GM21360 (cell line): Measurements from ENCODE around the gene DERL2.

Experiments used
- ATAC-seq: cut with Tn5 transposase; IDR thresholded peaks from one replicate; pipeline ENCODE4 v1.9.1; 2021; ENCODE audit warnings: mild to moderate bottlenecking, moderate library complexity; ENCODE audit not compliant: unreplicated experiment

Gene DERL2

DNA sequence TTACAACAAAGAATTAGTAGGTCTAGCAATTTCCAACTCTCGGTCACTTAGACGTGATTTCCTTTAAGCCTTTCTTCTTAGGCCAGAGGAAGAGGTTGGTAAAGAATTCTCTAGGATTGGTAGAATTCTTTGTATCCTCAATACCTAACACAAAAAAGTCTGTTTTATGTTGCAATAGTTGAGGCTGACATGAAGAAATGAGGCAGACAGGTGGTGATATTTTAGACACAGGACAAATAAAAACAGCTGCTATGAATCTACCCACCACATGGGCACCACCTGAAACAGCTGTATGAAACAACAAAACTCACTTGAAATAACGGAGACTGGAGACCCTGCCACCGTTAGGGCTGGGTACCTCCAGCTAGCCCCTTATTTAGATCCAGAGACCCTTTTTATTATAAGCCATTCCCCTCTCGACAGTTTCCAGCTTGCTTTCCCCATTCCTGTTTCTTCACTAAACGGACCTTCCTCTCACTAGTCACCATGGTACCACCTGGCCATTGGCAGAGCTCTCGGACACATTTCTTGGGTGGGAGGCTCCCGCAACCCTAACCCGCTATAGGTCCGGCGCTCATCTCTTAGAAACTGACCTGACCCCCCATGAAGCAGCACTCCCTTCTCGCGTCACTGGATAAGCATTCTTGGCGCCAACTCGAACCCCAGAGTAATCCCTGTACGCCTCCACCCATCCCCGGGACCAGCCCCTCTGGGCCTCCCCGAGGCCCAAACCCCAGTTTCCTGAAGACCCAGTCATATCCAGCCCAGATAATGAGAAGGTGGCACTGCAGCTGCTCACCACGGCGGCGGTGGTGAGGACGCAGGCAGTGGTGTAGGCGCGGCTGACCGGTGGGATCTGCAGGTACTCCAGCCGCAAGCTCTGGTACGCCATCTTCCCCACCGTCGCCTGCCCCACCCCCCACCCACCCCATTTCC is at the start of gene DERL2:
TSS of gene DERL2 (minus strand) at position 909 of the 936 bp plus-strand sequence. CDS start at position 892, 17 bp downstream.
- ATAC-seq: peak; percentile 20

GRCh38 chr17:5535436-5535835 is 49.5 kb upstream of the DERL2 start:
- ATAC-seq: no peak

- no peak for ATAC-seq
These were observed 47.7 kb upstream of the DERL2 start for GRCh38 chr17:5533486-5534315.

DNA sequence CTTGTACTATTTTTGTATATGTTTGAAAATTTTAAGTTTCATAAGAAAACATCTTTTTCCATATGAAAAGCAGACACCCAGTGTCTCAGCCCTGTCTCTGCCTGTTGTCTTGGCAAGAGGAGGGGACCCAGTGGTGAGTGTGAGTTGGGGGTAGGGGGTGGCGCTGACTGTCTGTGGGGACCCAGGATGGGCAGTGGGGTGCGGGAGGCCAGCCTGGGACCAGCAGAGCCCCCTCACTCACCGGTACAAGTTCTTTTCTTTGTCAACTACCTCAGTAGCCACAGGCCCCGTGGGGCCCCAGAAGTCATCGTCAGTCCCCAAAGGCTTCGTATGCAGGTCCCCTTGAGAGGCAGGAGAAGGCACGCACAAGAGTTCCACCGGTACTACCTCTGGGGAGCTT is 46.6 kb upstream of the DERL2 start:
- ATAC-seq: no peak

GRCh38 chr17:5531085-5531418 is 45.1 kb upstream of the DERL2 start:
- ATAC-seq: no peak

GRCh38 chr17:5530265-5531084 is 44.5 kb upstream of the DERL2 start:
- ATAC-seq: no peak

GRCh38 chr17:5527601-5528250 is 41.7 kb upstream of the DERL2 start:
- no peak for ATAC-seq

DNA sequence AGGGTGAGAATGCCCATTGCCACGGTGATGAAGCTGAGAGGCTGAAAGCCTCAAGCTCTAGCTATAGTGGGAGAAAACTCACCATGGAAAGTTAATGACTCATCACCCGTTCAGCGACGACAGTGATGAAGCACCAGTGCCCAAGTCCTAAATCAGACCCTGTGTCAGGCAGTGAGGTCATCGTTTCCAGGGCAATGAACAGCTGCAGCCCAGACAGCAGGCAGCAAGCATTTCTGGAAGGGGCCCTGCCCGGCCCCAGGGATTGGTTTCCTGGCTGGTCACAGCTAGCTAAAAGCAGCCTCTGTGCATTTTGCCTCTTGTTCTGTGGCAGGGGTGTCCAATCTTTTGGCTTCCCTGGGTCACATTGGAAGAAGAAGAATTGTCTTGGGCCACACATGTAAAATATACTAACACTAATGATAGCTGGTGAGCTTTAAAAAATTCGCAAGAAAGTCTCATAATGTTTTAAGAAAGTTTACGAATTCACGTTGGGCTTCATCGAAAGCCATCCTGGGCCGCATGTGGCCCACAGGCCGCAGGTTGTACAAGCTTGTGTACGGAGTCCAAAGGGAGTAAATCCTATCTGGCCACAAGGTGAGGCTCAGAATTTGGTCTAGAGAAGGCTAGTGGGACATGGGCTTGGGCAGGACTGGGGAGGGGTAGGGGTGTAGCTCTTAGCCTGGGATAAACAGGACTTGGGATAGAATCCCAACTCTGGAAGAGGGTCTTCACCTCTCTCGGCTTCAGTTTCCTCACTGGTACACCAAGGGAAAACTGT is 41.0 kb upstream of the DERL2 start:
- ATAC-seq: no peak

DNA sequence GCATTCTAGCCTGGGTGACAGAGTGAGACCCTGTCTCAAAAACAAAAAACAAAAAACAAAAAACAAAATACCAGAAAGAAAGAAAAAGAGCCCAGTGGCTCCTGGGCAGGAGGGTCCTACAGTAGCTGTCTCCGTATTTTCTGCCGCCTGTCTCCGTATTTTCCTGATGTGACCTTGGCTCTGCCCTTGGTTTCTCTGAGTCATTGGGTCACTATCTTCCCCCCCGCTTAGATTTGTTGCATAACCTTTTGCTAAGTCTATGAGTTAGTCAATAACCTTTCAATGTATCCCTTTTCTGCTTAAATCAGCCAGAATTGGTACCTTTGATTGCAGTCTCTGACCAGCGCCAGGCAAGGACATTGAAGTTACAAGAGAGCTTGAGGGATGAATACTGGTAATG is 37.3 kb upstream of the DERL2 start:
- no peak for ATAC-seq

DNA sequence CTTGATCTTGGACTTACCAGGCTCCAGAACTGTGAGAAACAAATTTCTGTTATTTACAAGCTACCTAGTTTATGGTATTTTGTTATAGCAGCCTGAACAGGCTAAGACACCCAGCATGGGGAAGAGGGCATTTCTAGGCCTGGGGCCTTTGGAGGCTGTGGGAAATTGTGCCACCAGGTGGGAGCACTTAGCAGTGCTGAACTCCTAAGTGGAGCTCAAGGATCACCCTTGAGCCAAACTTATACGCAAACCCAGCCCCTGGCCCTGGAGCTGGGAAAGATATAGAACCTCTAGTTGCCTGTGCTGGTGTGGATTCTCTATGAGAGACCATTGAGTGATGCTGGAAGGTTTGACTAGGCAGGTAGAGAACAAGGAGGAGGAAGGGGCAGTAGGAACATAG is 36.5 kb upstream of the DERL2 start:
- ATAC-seq: no peak

- ATAC-seq: no peak
These were observed 30.2 kb upstream of the DERL2 start for GRCh38 chr17:5516060-5516792.

GRCh38 chr17:5514976-5515375 is 29.0 kb upstream of the DERL2 start:
- ATAC-seq: no peak

- ATAC-seq: no peak
These were observed 27.6 kb upstream of the DERL2 start for GRCh38 chr17:5513628-5514027.

DNA sequence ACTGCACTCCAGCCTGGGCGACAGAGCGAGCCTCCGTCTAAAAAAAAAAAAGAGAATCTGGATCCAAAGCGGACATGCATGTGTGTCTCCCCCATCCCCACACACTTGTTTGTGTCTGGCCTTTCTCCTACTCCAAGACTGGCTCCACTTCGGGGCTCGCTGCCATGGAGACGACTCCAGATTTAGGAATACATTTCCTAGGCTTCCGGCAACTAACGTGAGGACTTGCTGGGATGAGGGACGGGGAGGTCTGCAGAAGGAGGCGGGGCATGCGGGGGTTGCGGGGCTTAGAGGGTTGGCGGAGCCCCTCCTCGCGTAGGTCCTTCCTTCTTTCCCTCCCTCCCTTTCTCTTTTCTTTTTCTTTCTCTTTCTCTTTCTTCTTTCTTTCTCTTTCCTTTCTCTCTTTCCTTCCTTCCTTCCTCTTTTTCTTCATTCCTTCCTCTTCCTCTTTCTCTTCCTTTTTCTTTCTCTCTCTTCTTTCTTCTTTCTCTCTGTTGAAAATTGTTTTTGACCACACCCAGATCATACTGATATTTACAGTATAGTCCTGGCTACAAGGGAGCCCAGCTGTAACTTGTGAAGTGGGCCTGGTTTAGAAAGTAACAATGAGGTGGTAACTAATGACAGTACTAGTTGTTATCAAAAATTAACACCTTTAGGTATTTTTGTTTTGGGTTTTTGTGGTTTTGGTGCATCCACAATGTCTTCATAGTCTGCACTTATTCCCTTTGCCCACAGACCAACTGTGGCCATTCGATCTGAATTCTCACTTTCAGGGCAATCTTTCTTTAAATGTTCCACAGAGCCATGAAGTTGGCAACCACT is 25.6 kb upstream of the DERL2 start:
- no peak for ATAC-seq

DNA sequence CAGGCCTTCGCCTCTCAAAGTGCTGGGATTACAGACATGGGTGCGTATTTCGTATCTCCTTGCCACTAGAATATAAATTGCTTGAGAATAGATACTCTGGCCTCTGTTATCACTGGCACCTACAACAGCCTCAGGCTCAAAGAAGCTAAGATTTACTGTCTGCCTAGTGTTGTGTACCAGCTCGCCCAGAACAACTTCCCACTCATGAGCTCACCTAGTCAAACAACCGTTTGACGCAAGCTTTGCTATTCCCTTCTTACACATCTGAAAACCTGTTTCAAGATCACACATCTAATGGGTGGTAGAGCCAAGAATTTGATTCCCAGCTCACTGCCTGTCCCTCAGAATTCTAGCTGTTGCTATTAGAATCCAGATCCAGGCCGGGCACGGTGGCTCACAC is 24.8 kb upstream of the DERL2 start:
- ATAC-seq: no peak

DNA sequence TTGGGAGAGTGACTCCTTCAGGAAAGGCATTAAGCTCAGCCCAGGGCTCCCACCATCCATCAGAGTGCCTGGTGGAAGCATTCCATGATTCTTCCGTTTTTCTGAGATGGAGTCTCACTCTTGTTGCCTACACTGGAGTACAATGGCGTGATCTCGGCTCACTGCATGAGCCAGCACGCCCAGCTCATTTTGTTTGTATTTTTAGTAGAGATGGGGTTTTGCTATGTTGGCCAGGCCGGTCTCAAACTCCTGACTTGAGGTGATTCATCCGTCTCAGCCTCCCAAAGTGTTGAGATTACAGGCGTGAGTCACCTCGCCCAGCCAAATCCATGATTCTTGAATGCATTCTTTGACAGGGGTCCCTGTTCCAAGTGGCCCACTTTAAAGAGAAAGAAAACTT is 23.5 kb upstream of the DERL2 start:
- no peak for ATAC-seq

- no peak for ATAC-seq
These were observed 22.8 kb upstream of the DERL2 start for GRCh38 chr17:5508810-5509209.

DNA sequence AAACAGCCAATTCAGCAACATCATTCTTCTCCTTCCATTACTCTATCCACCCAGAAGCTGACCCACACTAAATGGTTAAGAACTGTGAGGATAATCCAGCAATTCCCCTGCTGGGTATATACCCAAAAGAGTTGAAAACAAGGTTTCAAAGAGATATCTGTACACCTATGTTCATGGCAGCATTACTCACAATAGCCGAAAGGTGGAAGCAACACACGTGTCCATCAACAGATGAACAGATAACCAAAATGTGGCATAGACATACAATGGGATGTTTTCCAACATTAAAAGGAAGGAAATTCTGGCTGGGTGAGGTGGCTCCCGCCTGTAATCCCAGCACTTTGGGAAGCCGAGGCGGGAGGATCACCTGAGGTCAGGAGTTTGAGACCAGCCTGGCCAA is 20.3 kb upstream of the DERL2 start:
- ATAC-seq: no peak
